Vagina (tissue), 2 donors: Measurements from ENCODE around the gene ZNF780B.

ENCODE experiments used
- CTCF ChIP-seq, 3 experiments: fragments of 450-650 bp in 2 of 3; fragments of 200-600 bp in 1 of 3; sonication (generic) in 1 of 3; IDR thresholded peaks; one replicate each; pipeline ENCODE4 v1.5.1; 2017 to 2019; ENCODE audit warnings: antibody characterized with exemption in 3 of 3, mild to moderate bottlenecking in 2 of 3, moderate library complexity in 2 of 3
- POLR2A ChIP-seq, 2 donors: fragments of 450-650 bp; IDR thresholded peaks; one replicate each; pipeline ENCODE4 v1.6.1; 2017; ENCODE audit warnings: antibody characterized with exemption in 2 of 2, mild to moderate bottlenecking in 2 of 2, moderate library complexity in 2 of 2
- POLR2AphosphoS5 ChIP-seq, 2 donors: sonication (generic); formaldehyde crosslinking; IDR thresholded peaks; one replicate each; pipeline ENCODE4 v1.9.0; 2017; ENCODE audit warnings: antibody characterized with exemption in 2 of 2, mild to moderate bottlenecking in 2 of 2, low read depth in 1 of 2; ENCODE audit not compliant: insufficient read depth in 1 of 2

DNA sequence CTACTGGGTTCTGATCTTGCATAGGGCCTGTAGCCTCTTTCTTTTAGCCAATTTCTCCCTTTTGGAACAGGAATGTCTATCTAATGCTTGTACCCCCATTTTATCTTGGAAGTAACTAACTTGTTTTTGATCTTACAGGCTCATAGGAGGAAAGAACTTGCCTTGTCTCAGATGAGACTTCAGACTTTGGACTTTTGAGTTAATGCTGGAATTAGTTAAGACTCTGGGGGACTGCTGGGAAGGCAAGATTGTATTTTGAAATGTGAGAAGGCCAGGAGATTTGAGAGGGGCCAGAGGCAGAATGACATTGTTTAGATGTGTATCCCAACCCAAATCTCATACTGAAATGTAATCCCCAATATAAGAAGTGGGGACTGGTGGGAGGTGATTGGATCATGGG lies 61.7 kb downstream of the ZNF780B start:
- TF ChIP-seq CTCF (IDR thresholded peaks at IDR 0.05) (no peak), POLR2A (IDR thresholded peaks at IDR 0.05) (no peak), POLR2AphosphoS5 (IDR thresholded peaks at IDR 0.05; ENCODE audit: insufficient read depth in 1 of 2, low read depth in 1 of 2) (no peak)
